Gastroesophageal sphincter (tissue), 3 donors: ENCODE results near the gene NTMT2.

Source experiments
- CTCF ChIP-seq, 4 experiments: fragments of 200-600 bp in 2 of 4; fragments of 450-650 bp in 2 of 4; sonication (generic) in 1 of 4; IDR thresholded peaks; one replicate each; pipeline ENCODE4 v1.5.1; 2017 to 2019; ENCODE audit warnings: antibody characterized with exemption in 4 of 4, mild to moderate bottlenecking in 2 of 4, moderate library complexity in 2 of 4
- EP300 ChIP-seq: sonication (generic); formaldehyde crosslinking; IDR thresholded peaks from one replicate; pipeline ENCODE4 v1.6.1; 2017; ENCODE audit warnings: antibody characterized with exemption, mild to moderate bottlenecking
- POLR2A ChIP-seq, 2 donors: fragments of 450-650 bp; IDR thresholded peaks; one replicate each; pipeline ENCODE4 v1.6.1; 2017; ENCODE audit warnings: antibody characterized with exemption in 2 of 2, mild to moderate bottlenecking in 2 of 2, moderate library complexity in 1 of 2
- POLR2AphosphoS5 ChIP-seq: sonication (generic); formaldehyde crosslinking; IDR thresholded peaks from one replicate; pipeline ENCODE4 v1.6.1; 2017; ENCODE audit warnings: antibody characterized with exemption

- TF ChIP-seq POLR2A (IDR thresholded peaks at IDR 0.05) (no peak), CTCF (IDR thresholded peaks at IDR 0.05) (no peak), POLR2AphosphoS5 (no peak), EP300 (no peak)
Measured at GRCh38 chr1:170198584-170198983, 52.8 kb downstream of the NTMT2 start.
